K562 (cell line): ENCODE results near the gene FAM177B. TPM values are rescaled to one million over a fixed set of nuclear protein-coding genes. Genes with fewer than 3 reads are reported as not detected.
A peak's percentile ranks its signal among the peaks of the same experiment; 100 is the strongest.

Source experiments
- BACH1 ChIP-seq: fragments of 200-800 bp; sonication (Bioruptor generic); IDR thresholded peaks from 2 replicates; pipeline ENCODE4 v1.6.1; 2016; ENCODE audit warnings: missing genetic modification characterization, missing compliant biosample characterization
- CBX2 ChIP-seq: fragments of 200-600 bp; sonication (generic); IDR thresholded peaks from one replicate; pipeline ENCODE4 v1.6.1; 2012; ENCODE audit warnings: mild to moderate bottlenecking, low read length, inconsistent platforms; ENCODE audit not compliant: insufficient read depth, poor library complexity, severe bottlenecking
- CBX3 ChIP-seq, 2 experiments: IDR thresholded peaks; 1 replicate in 1 of 2; 2 replicates in 1 of 2; pipeline ENCODE4 v1.6.1; 2012; ENCODE audit warnings: inconsistent platforms in 2 of 2, low read length in 2 of 2, borderline replicate concordance in 1 of 2, control low read depth in 1 of 2
- FOXM1 ChIP-seq, 2 experiments: fragments of 450-650 bp in 1 of 2; sonication (generic) in 1 of 2; formaldehyde crosslinking in 1 of 2; IDR thresholded peaks; 2 replicates each; pipeline versions ENCODE4 v1.6.1 to v1.9.0; 2017 to 2022; ENCODE audit warnings: low read depth in 2 of 2, mild to moderate bottlenecking in 2 of 2, missing genetic modification reagents in 1 of 2, moderate library complexity in 1 of 2
- KLF1 ChIP-seq: fragments of 450-650 bp; IDR thresholded peaks from 2 replicates; pipeline ENCODE4 v1.6.1; 2016; ENCODE audit warnings: missing genetic modification characterization, missing compliant biosample characterization
- MCM3 ChIP-seq: fragments of 450-650 bp; IDR thresholded peaks from 2 replicates; pipeline ENCODE4 v1.6.1; 2016
- MEIS2 ChIP-seq: fragments of 450-650 bp; IDR thresholded peaks from 2 replicates; pipeline ENCODE4 v1.6.1; 2014; ENCODE audit warnings: mild to moderate bottlenecking; ENCODE audit not compliant: partially characterized antibody
- POLR3A ChIP-seq: IDR thresholded peaks from 2 replicates; pipeline ENCODE4 v1.6.1; 2011; ENCODE audit warnings: borderline replicate concordance, mild to moderate bottlenecking, moderate library complexity; ENCODE audit not compliant: insufficient read length, insufficient read depth; ENCODE audit errors: extremely low read depth
- PRMT5 ChIP-seq: sonication (generic); formaldehyde crosslinking; IDR thresholded peaks from 2 replicates; pipeline ENCODE4 v1.5.0; 2020; ENCODE audit warnings: missing genetic modification reagents
- RBM25 ChIP-seq: fragments of 200-400 bp; formaldehyde crosslinking; IDR thresholded peaks from 2 replicates; pipeline ENCODE4 v1.6.1; 2018; ENCODE audit warnings: low read length, low read depth, moderate library complexity; ENCODE audit not compliant: severe bottlenecking
- SAP30 ChIP-seq: fragments of 200-600 bp; sonication (generic); IDR thresholded peaks from 2 replicates; pipeline ENCODE4 v1.6.1; 2012; ENCODE audit warnings: borderline replicate concordance, low read depth, mild to moderate bottlenecking, moderate library complexity, low read length, control low read depth, inconsistent platforms; ENCODE audit not compliant: insufficient read depth, poor library complexity, severe bottlenecking
- SMAD4 ChIP-seq: fragments of 250-450 bp; sonication (Bioruptor Pico); conservative IDR thresholded peaks from 2 replicates; pipeline ENCODE4 v1.8.0; 2021; ENCODE audit warnings: inconsistent platforms, mild to moderate bottlenecking, moderate library complexity
- SMARCC2 ChIP-seq: fragments of 450-650 bp; IDR thresholded peaks from 2 replicates; pipeline ENCODE4 v1.6.1; 2017; ENCODE audit warnings: antibody characterized with exemption, moderate library complexity, mild to moderate bottlenecking, low read depth
- SUPT5H ChIP-seq: fragments of 450-650 bp; IDR thresholded peaks from 2 replicates; pipeline ENCODE4 v1.6.1; 2016
- TBP ChIP-seq: optimal IDR thresholded peaks from 2 replicates; pipeline ENCODE3; 2011; ENCODE audit warnings: low read depth, low read length, improper control_type of control experiment
- TRIM28 ChIP-seq: fragments of 450-650 bp; IDR thresholded peaks from 2 replicates; pipeline ENCODE4 v1.6.1; 2017
- ZFX ChIP-seq: sonication (generic); formaldehyde crosslinking; IDR thresholded peaks from 2 replicates; pipeline ENCODE4 v1.8.0; 2022; ENCODE audit warnings: mild to moderate bottlenecking, missing genetic modification reagents, moderate library complexity
- ZNF24 ChIP-seq: fragments of 450-650 bp; IDR thresholded peaks from 2 replicates; pipeline ENCODE4 v1.6.1; 2016
- ZNF274 ChIP-seq: IDR thresholded peaks from 2 replicates; pipeline ENCODE4 v1.6.1; 2011; ENCODE audit warnings: low read depth, mild to moderate bottlenecking, low read length, moderate library complexity, borderline replicate concordance
- ZNF551 ChIP-seq: fragments of 250-450 bp; sonication (Bioruptor Pico); IDR thresholded peaks from 2 replicates; pipeline ENCODE4 v1.5.0; 2021; ENCODE audit warnings: mild to moderate bottlenecking, moderate library complexity
- ZNF609 ChIP-seq: sonication (generic); formaldehyde crosslinking; IDR thresholded peaks from 2 replicates; pipeline ENCODE4 v1.8.1; 2023; ENCODE audit warnings: missing genetic modification reagents, mild to moderate bottlenecking, borderline replicate concordance
- ZSCAN29 ChIP-seq: fragments of 450-650 bp; IDR thresholded peaks from 2 replicates; pipeline ENCODE4 v1.6.1; 2017
- polyA plus RNA-seq, 8 experiments: library from polyadenylated mRNA; depleted of rRNA in 4 of 8; stranded (reverse) in 5 of 8; unstranded in 3 of 8; fragments of >200 nt; fragmentation: Nextera tagmentation in 2 of 8; fragmentation: Illumina TruSeq in 1 of 8; extraction: Ambion mirVana in 2 of 8; extraction: Trizol in 1 of 8; gene quantifications; 2 replicates each; pipeline versions ENCODE4 v1.2.1 to v1.2.3, GENCODE V29; 2011 to 2014; ENCODE audit warnings: inconsistent platforms in 1 of 8, missing spikeins in 1 of 8
- total RNA-seq, 7 experiments: library from RNA; depleted of rRNA in 6 of 7; stranded (reverse); fragments of >200 nt in 6 of 7; fragmentation: Illumina TruSeq in 2 of 7; extraction: Trizol in 2 of 7; gene quantifications; 2 replicates each; pipeline versions ENCODE4 v1.2.1 to v1.2.3, GENCODE V29; 2011 to 2021; ENCODE audit warnings: low replicate concordance in 1 of 7
- TF ChIP-seq, protein P1 (sequence below): fragments of 200-800 bp; sonication (Bioruptor generic); IDR thresholded peaks from 2 replicates; pipeline ENCODE4 v1.6.1; 2017; ENCODE audit warnings: missing genetic modification characterization, missing compliant biosample characterization

The FAM177B gene
- total and polyA plus RNA-seq, 9 of the 15 experiments (the other 6 are each of a cell fraction or from before 2014, with no cell fraction given) = not detected

DNA sequence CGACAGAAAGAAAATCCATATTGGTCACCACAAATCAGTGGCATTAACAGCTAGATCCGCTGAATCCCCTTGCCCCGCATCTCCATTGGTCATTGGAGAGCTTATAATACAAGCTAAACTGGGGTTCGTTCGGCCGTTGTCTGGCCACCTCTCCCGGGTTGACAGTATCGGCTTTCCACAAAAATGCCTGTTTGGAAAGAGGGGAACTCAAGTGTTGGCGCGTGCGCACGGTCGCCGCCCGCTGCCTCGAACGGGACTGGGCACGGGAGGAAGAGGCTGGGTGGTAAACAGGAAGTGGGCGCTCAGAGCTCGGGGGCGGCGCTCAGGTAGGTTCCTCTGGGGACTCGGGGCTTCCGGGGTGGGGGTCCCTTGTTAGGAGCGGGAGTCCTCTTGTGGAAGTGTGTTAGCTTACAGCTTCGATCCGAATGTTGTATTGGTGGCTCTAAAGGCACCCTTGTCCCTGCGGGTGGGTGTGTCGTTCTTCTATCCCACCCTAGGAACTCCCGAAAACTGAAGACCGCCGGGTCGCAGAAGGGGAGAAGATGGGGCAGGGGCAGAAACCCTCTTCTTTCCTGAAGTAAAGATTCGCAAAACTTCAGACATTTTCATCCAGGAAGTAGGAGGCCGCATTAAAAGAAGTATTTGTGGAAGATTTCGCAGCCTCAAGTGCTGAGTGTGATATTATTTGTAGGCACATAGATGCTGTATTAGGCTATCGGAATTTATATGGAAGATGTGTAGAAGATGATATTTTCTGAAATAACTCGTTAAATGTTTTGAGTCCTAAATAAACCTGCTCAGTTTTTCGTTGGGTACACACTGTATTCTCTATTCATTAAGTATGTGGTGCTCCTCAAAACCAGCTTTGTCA is 23.7 kb upstream of the FAM177B start (continued):
- TF ChIP-seq ZNF609 (CRISPR knock-in tag) = no peak
- peak; percentile 74 for TF ChIP-seq SUPT5H
- no peak for TF ChIP-seq MCM3
- no peak for TF ChIP-seq PRMT5 (CRISPR knock-in tag)
- no peak for TF ChIP-seq ZNF274
- peak; percentile 84 for TF ChIP-seq TBP
- no peak for TF ChIP-seq ZNF24
- no peak for TF ChIP-seq CBX3 (IDR thresholded peaks at IDR 0.05; ENCODE audit: borderline replicate concordance in 1 of 2, low read length in 2 of 2)
- TF ChIP-seq FOXM1 (IDR thresholded peaks at IDR 0.05; ENCODE audit: low read depth) = peak; percentile 79
- no peak for TF ChIP-seq FOXM1 (CRISPR knock-in tag; IDR thresholded peaks at IDR 0.05; ENCODE audit: low read depth)
- TF ChIP-seq ZFX (CRISPR knock-in tag) = peak; percentile 21
- no peak for TF ChIP-seq POLR3A
- no peak for TF ChIP-seq RBM25
- no peak for TF ChIP-seq ZSCAN29
- TF ChIP-seq CBX2 = no peak
- TF ChIP-seq TRIM28 = no peak
- TF ChIP-seq ZNF551 = no peak
- no peak for TF ChIP-seq KLF1 (tag)
- TF ChIP-seq SAP30 = no peak
- no peak for TF ChIP-seq SMAD4
- TF ChIP-seq SMARCC2 = no peak
- peak; percentile 64 for TF ChIP-seq MEIS2
- TF ChIP-seq BACH1 (tag) = no peak; the same call in 1 of the 2 replicates
- TF ChIP-seq, protein P1, sequence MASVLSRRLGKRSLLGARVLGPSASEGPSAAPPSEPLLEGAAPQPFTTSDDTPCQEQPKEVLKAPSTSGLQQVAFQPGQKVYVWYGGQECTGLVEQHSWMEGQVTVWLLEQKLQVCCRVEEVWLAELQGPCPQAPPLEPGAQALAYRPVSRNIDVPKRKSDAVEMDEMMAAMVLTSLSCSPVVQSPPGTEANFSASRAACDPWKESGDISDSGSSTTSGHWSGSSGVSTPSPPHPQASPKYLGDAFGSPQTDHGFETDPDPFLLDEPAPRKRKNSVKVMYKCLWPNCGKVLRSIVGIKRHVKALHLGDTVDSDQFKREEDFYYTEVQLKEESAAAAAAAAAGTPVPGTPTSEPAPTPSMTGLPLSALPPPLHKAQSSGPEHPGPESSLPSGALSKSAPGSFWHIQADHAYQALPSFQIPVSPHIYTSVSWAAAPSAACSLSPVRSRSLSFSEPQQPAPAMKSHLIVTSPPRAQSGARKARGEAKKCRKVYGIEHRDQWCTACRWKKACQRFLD (CRISPR knock-in tag) = no peak
